Inflammatory macrophage (primary cell): Measurements from ENCODE around the gene CMC2.

Experiments used
- DNase-seq, 2 donors: peaks; one replicate each; pipeline ENCODE4 v3.0.0-alpha.2; 2020 to 2022

The CMC2 gene

GRCh38 chr16:81001330-81001729 is 5.4 kb downstream of the CMC2 start:
- no peak for DNase-seq

- no peak for DNase-seq
Observed at GRCh38 chr16:81000873-81001272, 5.8 kb downstream of the CMC2 start.

GRCh38 chr16:80997964-80998620 is 8.6 kb downstream of the CMC2 start:
- peak; percentile 85 to 87 for DNase-seq

- DNase-seq, result peak; percentile 38 to 39
Observed at GRCh38 chr16:80997139-80997798, 9.4 kb downstream of the CMC2 start.

- DNase-seq, result no peak
Observed at GRCh38 chr16:80996688-80997138, 10.0 kb downstream of the CMC2 start.

- no peak for DNase-seq
Observed at GRCh38 chr16:80994451-80994850, 12.2 kb downstream of the CMC2 start.

GRCh38 chr16:80993834-80994233 is 12.9 kb downstream of the CMC2 start:
- no peak for DNase-seq

GRCh38 chr16:80993307-80993706 is 13.4 kb downstream of the CMC2 start:
- DNase-seq, result no peak

- DNase-seq, result no peak
Observed at GRCh38 chr16:80992676-80993293, 13.9 kb downstream of the CMC2 start.

GRCh38 chr16:80991792-80992430 is 14.8 kb downstream of the CMC2 start:
- no peak for DNase-seq

GRCh38 chr16:80990978-80991377 is 15.7 kb downstream of the CMC2 start:
- DNase-seq, result no peak

- DNase-seq, result no peak
Observed at GRCh38 chr16:80990577-80990976, 16.1 kb downstream of the CMC2 start.

- DNase-seq, result no peak
Observed at GRCh38 chr16:80989801-80990200, 16.9 kb downstream of the CMC2 start.

- DNase-seq, result no peak
Observed at GRCh38 chr16:80988756-80989155, 17.9 kb downstream of the CMC2 start.

GRCh38 chr16:80986557-80986956 is 20.1 kb downstream of the CMC2 start:
- no peak for DNase-seq

GRCh38 chr16:80985611-80986010 is 21.1 kb downstream of the CMC2 start:
- no peak for DNase-seq

GRCh38 chr16:80984124-80984892 is 22.4 kb downstream of the CMC2 start:
- DNase-seq, result no peak

GRCh38 chr16:80982646-80983045 is 24.0 kb downstream of the CMC2 start:
- DNase-seq, result no peak

- no peak for DNase-seq
Observed at GRCh38 chr16:80981103-80981502, 25.6 kb downstream of the CMC2 start.

GRCh38 chr16:80976946-80977345 is 29.7 kb downstream of the CMC2 start:
- DNase-seq, result no peak

GRCh38 chr16:80974649-80975376 is 31.9 kb downstream of the CMC2 start:
- DNase-seq, result no peak

GRCh38 chr16:80973991-80974390 is 32.7 kb downstream of the CMC2 start:
- DNase-seq, result no peak
